ENCODE measurements around the gene UBE2E2. TPM values are rescaled to one million over a fixed set of nuclear protein-coding genes. Genes with fewer than 3 reads are reported as not detected.

UBE2E2 gene
- total and polyA plus RNA-seq, 2 of the 13 experiments (the other 11 are each of a cell fraction or from before 2014, with no cell fraction given): 0.77 to 1.5 TPM

GRCh38 chr3:23312866-23313265 is 109.7 kb downstream of the UBE2E2 start (continued):
- TF ChIP-seq, protein P1, sequence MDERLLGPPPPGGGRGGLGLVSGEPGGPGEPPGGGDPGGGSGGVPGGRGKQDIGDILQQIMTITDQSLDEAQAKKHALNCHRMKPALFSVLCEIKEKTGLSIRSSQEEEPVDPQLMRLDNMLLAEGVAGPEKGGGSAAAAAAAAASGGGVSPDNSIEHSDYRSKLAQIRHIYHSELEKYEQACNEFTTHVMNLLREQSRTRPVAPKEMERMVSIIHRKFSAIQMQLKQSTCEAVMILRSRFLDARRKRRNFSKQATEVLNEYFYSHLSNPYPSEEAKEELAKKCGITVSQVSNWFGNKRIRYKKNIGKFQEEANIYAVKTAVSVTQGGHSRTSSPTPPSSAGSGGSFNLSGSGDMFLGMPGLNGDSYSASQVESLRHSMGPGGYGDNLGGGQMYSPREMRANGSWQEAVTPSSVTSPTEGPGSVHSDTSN (CRISPR knock-in tag; IDR thresholded peaks at IDR 0.05): no peak
- TF ChIP-seq CREB3 (CRISPR knock-in tag; IDR thresholded peaks at IDR 0.05) (no peak), GMEB2 (CRISPR knock-in tag; IDR thresholded peaks at IDR 0.05; ENCODE audit: low read depth) (no peak), SCMH1 (CRISPR knock-in tag; IDR thresholded peaks at IDR 0.05; ENCODE audit: borderline replicate concordance) (no peak), ZFYVE20 (CRISPR knock-in tag; IDR thresholded peaks at IDR 0.05; ENCODE audit: borderline replicate concordance, low read depth) (no peak), SP2 (CRISPR knock-in tag; IDR thresholded peaks at IDR 0.05) (no peak), MAFG (CRISPR knock-in tag; IDR thresholded peaks at IDR 0.05) (no peak)
- TF ChIP-seq, protein P2, sequence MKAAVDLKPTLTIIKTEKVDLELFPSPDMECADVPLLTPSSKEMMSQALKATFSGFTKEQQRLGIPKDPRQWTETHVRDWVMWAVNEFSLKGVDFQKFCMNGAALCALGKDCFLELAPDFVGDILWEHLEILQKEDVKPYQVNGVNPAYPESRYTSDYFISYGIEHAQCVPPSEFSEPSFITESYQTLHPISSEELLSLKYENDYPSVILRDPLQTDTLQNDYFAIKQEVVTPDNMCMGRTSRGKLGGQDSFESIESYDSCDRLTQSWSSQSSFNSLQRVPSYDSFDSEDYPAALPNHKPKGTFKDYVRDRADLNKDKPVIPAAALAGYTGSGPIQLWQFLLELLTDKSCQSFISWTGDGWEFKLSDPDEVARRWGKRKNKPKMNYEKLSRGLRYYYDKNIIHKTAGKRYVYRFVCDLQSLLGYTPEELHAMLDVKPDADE (CRISPR knock-in tag; IDR thresholded peaks at IDR 0.05): no peak

Data from HepG2 (cell line).